ENCODE results near the gene RAB36.
A peak's percentile ranks its signal among the peaks of the same experiment; 100 is the strongest.

RAB36 gene

GRCh38 chr22:23144932-23145877 lies at the start of gene RAB36:
RAB36 (plus strand) TSS chr22:23145477; CDS start chr22:23146617, 1,140 bp downstream.
- DNase-seq: peak; percentile 69 to 78

DNA sequence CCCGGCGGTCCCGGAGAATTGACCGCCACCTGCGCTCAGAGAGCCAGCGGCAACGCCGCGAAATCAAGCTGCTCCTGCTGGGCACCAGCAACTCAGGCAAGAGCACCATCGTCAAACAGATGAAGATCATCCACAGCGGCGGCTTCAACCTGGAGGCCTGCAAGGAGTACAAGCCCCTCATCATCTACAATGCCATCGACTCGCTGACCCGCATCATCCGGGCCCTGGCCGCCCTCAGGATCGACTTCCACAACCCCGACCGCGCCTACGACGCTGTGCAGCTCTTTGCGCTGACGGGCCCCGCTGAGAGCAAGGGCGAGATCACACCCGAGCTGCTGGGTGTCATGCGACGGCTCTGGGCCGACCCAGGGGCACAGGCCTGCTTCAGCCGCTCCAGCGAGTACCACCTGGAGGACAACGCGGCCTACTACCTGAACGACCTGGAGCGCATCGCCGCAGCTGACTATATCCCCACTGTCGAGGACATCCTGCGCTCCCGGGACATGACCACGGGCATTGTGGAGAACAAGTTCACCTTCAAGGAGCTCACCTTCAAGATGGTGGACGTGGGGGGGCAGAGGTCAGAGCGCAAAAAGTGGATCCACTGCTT lies 49.4 kb upstream of the RAB36 start:
- no peak for DNase-seq

GRCh38 chr22:23097412-23098229 lies 47.7 kb upstream of the RAB36 start:
- no peak for DNase-seq

- DNase-seq: no peak
Measured at GRCh38 chr22:23098230-23098705, 47.0 kb upstream of the RAB36 start.

- no peak for DNase-seq
Measured at GRCh38 chr22:23098718-23099530, 46.4 kb upstream of the RAB36 start.

DNA sequence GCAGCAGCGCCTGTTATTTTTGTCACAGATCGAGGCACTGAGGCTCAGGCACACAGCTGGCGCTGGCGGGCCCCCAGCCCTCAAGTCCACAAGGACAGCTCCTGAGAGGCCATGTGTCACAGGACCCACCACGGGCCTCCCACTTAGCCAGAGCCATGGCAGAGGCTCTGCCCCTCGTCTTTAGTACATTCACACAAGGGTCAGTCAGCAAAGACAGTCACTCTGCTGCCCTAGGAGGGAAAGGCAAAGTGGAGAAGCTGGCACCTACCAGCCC lies 45.8 kb upstream of the RAB36 start:
- DNase-seq: no peak

- no peak for DNase-seq
Measured at GRCh38 chr22:23100124-23100801, 45.0 kb upstream of the RAB36 start.

DNA sequence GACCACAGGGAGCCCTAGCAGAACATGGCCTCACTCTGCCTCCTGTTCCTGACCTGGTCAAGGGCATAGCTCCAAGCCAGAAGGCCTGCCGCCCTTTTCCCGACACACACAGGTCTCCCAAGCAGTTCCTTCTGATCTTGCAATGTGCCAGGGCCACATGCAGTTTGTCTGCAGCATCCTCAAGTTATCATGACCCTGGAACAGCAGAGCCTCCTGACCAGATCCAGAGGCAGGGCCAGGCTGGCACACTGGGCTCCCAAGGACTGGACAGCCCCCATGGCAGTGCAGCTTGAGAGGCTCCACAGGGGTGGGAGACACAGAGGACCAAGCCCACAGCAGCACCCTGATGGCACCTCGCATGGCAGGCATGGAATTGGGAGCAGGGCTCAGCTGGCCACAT lies 43.8 kb upstream of the RAB36 start:
- no peak for DNase-seq

GRCh38 chr22:23102002-23102655 lies 43.1 kb upstream of the RAB36 start:
- DNase-seq: no peak

GRCh38 chr22:23102776-23103175 lies 42.5 kb upstream of the RAB36 start:
- DNase-seq: no peak

- no peak for DNase-seq
Measured at GRCh38 chr22:23103199-23103954, 41.9 kb upstream of the RAB36 start.

- no peak for DNase-seq
Measured at GRCh38 chr22:23104187-23104971, 40.9 kb upstream of the RAB36 start.

DNA sequence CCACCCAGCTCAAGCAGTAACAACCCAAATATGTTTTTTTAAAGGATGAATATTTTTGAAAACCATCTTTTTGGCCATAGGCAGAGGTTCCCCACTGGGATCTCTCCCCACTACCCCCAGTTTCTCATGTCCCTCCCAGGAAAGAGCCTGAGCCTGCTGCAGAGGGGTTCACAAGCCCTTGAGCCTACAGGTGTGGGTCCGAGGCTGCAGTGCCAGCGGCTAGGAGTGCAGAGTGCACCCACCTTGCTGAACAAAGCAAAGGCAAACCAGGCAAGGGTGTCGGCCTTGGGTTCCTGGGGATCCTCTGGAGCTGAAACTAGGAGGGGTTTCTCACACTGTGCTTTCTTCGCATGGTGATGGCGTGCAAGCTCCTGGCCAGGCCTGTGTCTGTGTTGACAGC lies 40.0 kb upstream of the RAB36 start:
- no peak for DNase-seq

DNA sequence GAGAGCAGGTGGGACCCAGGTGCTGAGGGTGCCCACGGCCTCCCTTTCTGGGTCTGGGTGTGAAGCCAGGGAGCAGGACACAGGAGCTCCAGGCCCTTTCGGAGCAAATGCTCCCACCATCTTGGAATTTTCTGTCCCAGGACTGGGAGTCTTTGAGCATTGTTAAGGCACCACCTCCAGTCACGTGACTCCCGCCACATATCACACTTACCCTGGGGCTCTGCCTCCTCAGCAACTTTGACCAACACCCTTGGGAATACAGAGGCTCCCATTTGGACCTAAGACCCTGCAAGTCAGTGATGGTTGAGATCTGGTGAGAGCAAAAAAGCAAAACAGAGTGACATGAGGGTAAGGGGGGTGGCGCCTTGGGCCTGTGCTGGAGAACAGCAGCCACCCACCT lies 39.4 kb upstream of the RAB36 start:
- no peak for DNase-seq

DNA sequence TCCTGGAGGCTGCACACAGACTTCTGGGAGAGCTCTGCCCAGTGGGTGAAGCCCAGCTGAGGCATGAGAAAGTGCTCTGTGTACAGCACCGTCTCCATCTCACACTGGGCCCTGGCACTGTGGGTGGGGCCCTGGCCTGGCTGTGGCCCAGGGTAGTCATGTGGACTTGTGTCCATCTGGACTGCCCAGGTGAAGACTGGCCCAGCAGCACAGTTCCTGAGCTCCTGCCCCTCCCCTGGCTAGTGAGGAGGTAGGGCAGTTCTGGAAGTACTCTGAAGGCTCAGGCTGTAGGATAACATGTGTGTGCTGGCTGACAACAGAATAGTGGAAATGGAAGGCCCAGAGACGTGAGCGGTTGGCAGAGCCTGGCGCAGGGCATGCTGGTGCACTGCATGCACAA lies 38.9 kb upstream of the RAB36 start:
- no peak for DNase-seq

GRCh38 chr22:23106906-23107367 lies 38.3 kb upstream of the RAB36 start:
- DNase-seq: no peak

- no peak for DNase-seq
Measured at GRCh38 chr22:23107487-23108248, 37.6 kb upstream of the RAB36 start.

DNA sequence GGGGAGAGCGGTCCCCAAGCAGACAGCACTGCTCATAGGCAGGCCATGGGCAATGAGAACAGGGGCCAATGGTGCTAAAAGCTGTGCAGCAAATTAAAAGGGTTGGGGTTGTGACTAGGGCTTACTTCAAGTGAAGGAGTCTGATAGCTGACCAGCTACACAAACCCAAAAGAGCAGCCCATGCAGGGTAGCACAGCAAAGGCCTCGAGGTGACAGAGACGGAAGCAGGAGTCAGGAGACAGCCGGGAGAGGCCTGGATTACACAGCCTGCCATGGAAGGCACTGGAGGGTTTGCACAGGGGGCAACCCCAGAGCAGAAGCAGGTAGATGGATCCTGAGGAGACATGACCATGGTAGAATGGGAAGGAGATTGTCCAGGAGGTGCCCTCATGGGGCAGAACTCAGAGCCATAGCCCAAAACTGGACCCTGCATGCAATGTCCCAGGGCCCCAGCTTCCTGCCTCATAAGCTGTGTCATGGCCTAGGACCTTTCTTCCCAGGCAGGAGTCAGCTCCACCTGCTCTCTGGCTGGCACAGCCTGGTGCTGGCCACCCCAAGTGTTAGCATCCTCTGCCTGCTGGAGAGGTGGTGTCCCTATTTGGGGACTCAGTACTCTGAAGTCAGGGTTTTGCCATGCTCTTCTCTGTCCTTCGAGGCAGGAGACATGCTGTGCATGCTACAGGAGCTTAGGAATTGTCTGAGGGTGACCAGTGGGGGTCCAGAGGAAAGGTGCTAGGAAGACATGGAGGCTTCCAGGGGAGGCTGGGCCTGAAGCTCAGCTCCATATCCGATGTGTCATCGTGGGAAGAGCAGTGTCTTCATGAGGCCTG lies 36.8 kb upstream of the RAB36 start:
- DNase-seq: no peak
